Femur (tissue), 1 donor: ENCODE measurements around the gene MCEE.

ENCODE experiments used
- DNase-seq: peaks from one replicate; pipeline ENCODE4 v3.0.0-alpha.2; 2017

The MCEE gene

DNA sequence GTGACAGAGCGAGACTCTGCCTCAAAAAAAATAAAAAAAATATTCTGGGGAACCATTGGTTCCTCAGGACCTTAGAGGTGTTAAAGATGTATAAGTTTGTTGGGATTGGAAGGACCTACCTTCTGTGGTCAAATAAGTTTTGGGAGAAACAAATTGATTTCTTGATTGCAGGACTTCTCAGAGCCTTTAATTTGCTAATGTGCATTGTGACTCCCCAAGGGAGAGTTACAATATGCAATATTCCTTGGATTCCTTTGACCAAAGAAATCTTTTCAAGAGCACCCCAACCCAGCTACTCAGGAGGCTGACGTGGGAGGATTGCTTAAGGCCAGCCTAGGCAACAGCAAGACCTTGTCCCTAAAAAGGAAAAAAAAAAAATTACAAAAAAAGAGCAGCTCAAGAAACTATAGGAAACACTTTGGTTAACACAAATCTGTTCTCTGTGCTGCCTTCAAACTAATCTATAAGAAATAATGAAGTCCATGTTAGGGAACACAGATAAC, 55.1 kb downstream of the MCEE start:
- DNase-seq, result no peak

DNA sequence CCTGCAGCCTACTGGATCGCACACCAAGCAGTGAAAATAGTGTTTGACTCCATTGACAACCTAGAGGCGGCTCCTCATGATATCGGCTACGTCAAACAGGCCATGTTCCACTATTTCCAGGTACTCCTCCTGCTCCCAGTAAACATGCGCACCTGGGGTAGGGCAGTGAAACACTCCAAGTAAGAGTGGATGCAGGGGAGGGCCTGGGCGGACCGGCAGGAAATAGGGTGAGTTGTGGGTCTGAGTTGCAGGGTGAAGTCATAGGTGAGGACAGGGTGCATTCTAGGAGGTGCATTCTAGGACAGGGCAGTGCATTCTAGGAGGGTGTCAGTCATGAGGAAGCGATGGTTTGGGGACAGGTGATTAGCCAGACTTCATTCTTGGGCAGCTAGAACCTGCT, 56.6 kb downstream of the MCEE start:
- DNase-seq, result no peak

DNA sequence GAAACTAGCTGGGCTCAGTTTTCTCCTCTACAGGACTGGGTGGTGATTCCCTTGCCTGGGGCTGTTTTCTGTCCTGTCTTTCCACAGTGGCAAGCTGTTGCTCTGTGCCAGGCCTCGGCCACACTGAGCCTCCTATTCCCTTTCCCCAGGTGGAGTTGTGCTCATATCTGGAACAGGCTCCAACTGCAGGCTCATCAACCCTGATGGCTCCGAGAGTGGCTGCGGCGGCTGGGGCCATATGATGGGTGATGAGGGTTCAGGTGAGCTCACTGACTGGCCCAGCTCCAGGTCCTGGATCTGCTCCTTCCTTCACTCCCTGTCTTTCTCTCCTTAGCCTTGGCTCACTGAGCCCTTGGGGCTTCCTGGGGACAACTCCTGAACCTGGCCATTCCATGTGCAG, 57.5 kb downstream of the MCEE start:
- no peak for DNase-seq

DNA sequence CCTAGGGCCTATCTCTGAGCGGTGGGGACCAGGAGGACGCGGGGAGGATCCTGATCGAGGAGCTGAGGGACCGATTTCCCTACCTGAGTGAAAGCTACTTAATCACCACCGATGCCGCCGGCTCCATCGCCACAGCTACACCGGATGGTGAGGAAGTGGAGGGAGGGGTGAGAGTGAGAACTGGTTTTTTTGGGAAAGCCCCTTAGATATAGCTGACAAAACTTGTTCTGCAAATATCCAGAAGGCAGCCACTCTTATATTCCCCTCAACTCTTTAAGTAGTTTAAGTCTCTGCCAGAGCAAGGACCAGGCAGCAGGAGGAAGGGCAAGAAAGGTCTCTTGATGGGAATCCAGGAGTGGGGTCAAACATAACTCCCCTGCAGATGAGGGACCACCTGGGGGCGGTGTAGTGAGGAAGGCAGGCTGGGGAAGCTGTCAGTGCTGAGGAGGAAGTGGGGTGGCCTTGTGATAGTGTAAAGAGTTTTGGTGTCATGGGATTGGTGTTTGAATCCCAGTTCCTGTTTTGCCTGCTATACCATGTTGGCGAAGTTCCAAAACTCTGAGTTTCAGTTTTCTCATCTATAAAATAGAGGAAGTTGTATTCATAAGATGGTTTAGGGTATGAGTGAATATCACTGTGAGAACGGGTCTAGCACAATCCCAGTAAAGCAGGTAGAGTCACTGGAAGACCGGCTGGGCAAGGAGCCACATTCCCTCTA, 58.2 kb downstream of the MCEE start:
- DNase-seq, result peak; percentile 46

DNA sequence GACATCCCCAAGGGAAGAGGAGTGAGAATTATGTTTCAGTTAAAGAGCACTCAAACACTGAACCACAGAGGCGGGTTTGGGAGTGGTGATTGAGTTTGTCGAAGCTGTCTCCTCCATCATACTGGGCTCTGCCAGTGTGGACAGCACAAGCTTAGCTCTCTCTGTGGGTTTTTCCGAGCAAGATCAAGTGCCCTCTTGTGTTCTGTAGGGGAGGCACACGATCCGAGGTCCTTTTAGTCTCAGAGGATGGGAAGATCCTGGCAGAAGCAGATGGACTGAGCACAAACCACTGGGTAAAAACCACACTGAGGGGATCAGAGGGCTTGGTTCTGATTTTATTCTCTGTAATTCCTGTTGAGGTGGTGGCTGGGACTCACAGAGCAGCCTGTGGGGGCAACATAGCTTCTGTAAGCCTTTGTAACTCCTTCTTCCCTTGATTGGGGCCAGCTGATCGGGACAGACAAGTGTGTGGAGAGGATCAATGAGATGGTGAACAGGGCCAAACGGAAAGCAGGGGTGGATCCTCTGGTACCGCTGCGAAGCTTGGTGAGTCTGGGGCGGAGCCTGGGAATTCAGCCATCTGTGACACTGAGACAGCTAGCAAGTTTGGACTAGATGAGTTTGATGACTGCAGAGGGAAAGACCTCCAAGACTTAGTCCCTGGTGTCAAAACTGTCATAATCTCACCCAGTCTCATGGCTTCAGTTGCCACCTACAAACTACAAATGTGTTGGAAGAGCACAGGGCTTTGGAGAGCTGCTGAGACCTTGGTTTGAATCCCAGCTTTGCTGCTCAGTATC, 59.5 kb downstream of the MCEE start:
- no peak for DNase-seq

DNA sequence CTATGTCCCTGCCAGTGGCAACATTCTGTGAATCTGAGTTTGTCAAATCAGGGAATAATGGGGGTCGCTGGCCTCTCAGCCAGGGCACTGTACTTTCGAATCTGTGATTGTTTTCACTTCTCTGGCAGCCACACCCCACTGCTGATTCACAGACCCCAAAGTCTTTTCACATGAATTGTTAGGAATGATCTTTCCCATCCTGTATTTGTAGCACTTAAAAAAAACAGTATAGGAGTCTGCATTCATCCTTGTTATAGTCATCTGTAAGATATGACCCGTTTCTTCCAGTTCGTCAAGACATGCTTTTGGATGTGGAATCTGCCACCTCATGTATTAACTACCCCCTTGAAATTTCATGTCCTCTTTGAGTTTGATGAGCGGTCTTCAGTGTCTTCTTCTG, 60.7 kb downstream of the MCEE start:
- no peak for DNase-seq

DNA sequence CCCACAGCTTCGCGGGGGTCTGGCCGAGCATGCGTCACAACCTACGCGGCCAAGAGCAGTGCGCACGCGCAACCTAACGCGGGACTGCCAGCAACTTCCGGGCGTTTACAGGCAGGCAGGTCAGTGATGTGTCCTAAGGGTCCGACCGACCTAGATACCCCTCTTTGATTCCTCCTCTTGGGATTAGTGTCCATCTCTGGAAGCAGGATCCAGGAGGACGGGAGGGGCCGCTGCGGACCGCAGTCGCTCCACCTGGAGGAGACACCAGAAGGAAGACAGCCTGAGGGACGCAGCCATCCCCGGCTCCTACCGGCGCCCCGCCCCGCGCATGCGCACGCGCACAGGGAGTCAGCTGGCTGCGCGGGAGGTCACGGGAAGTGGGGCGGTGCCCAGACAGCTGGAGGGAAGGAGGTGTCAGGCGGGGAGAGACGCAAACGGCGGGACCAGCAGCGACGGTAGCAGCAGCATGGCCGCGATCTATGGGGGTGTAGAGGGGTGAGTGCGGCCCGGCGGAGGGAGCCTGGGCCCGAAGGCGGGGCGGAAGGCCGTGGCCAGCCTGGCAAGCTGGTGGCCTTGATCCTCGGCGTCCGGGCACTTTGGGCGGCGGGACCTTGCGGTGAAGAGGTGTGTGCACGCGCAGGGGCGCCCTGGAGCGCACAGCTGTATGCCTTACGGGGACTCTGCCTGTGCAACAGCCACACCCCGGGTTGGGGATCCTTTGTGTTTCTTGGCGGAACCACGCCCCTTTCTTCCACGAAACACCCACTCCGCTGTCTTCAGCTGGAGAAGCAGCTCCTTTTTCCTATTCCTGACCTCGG, 61.6 kb downstream of the MCEE start, which contains the start of gene NAGK:
Gene NAGK (plus strand): TSS at position 431 of the 818 bp plus-strand sequence. CDS start 36 bp downstream, at position 467.
- peak; percentile 98 for DNase-seq

DNA sequence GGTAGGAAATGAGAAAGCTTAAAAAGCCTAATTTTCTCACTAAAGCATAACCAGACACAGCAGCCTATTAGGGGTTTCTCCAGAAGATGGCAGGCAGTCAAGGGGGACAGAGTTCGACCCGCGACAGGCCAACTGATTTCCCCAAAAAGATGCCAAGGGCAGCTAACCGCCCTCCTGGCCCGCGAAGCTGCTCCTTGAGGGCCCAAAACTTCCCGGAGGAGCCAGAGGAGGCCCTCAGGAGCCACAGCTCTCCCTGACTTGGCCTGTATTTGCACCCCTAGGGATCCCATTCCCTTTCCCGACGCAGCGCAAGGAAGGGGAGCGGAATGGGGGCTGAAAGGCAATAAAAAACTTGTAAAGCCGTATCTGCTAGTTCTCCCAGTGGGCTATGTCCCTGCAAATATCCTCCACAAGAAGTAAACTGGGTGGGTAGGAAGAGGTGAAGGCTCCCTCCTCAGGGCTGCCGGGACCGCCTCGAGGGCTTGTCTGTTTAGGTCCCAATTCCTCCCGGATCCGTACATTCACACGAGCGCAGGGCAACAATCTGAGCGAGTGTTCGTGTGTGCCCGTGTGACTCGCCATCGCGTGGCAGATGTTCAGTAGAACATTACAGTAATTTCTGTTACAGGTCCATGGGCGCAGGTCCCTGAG, 62.3 kb downstream of the MCEE start:
- peak; percentile 51 for DNase-seq

DNA sequence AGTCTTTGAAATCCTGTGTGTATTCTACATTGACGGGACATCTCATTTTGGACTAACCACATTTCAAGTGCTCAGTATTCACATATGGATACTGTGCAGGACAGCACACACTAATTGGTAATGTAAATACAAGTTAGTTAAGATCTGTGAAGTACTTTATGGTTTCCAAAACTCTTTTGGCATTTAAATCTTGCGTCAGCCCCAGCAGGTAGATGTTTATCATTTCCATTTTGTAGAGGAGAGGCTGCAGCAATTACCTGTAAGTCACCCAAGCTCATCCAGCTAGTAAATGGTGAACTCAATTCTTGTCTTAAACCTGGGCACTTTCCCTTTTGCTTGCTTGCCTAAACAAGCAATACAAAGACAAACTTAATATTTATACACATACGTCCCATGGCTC, 63.2 kb downstream of the MCEE start:
- no peak for DNase-seq

DNA sequence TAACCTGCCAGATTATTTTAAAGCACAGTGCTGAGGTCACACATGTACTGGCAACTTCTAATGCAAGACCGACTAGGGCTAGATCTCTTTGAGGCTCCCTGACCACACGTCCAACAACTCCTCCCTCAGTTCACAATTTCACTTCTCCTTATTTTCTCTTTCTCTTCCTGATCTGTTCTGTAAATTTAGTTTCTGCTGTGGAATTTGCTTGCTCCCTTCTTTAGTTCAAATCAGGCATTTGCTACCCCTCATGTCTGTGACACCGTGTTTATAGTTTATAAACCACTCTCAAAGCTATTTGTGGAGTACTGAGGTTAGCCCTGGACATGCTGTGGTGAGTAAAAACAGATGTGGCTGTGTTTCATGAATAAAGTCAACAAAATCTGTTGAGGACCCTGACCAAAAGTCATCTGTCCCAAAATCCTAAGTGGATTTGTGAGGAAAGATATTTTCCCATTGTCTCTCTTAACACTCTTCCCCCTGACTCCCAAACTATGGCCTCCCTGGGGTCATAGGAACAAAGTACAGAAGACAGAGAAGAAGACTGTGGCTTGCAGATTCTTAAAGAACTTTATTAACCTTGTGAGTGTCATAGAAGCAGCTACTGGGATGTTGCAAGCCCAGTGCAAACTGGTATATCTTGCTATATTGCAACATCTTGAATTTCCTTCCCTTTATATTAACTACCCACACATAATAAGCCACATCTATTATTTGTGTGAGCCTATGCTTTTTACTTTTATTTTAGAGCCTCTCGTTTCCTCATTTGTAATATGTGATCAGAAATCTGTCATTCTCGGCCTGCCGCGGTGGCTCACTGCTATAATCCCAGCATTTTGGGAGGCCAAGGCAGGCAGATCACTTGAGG, 65.0 kb downstream of the MCEE start:
- DNase-seq, result no peak

DNA sequence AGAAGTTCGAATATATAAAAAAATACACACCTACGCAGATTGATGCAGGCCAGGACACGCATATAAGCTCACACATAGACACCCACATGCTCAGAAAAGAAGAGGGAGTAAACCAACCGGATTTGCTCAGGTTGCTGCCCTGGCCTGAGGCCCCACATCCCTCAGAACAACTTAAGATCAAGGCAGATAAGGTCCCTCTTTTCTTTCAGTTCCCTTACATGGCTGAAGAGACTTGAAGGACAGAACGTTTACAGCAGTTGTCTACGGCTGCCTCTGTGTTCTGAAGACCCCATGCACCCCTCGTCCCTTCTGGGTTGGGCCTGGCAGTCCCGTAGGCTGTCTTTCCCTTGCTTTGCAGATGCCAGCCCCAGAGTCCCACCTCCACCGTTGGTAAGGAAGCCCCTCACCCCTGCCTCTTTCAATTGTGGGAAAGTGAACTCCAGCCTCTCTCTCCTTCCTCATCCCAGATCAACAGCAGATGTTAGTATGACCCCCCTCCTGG, 65.9 kb downstream of the MCEE start:
- no peak for DNase-seq

DNA sequence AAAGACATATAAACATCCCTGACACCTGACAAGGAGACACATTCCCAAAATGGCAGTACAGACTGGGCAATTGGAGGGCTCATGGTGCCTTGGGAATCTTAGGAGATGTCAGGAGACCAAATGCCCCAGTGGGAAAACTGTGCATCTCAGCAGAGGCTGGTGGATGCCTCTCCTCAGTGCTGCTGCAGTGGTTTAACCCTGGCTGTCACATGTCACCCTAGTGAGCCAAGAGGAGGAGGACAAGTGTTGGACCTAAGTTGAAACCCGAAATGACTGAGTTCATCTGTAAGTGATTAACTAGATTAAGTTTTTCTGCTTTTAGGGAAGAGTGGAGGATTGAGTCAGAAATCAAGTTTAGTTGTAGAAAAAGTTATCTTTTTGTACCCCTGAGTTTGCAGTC, 66.8 kb downstream of the MCEE start:
- DNase-seq, result no peak

DNA sequence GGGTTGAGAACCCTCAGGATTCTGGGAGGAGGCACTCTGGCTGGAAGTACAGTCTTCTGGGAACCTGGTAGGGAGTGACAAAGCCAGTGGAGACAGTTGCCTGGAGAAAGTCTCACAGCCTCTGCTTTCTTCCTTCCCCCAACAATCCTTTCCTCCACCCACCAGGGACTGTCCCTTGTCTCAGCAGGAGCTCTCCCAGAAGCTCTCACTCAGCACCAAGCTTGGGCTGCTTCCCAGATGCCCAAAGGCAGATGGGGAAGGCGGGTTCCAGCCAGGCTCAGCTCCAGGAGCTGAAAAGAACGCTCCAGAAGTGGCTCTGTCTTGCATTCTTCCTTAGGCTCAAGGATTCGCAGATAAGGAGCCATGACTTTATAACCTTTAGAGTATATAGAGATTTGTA, 69.2 kb downstream of the MCEE start:
- no peak for DNase-seq

DNA sequence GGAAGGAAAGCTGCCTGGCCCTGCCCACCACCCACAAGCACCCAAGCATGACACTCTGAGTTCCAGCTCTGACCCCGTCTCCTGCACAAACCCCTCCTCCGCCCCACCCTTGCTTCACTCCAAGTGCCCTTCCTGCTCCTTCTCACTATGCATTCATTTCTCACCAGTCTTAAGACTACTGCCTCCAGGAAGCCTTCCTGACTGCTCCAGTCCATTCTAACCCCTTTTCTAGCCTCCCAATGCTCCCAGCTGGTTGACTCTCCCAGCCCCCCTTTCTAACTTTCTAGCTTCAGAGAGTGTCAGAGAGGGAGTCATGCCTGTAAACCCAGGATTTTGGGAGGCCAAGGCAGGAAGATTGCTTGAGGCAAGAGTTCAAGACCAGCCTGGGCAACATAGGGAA, 69.8 kb downstream of the MCEE start:
- DNase-seq, result no peak
